CD14-positive monocyte (primary cell): ENCODE results near the gene ZDHHC14. TPM values are rescaled to one million over a fixed set of nuclear protein-coding genes. Genes with fewer than 3 reads are reported as not detected.
A peak's percentile ranks its signal among the peaks of the same experiment; 100 is the strongest.
"Not testable (repeated sequence)": the region's sequence is repeated elsewhere in the genome, so short reads cannot be mapped to it uniquely, and the experiment has no call there.

Source experiments
- DNase-seq, 3 donors: peaks; one replicate each; pipeline ENCODE4 v3.0.0-alpha.2; 2011 to 2022
- H2AFZ ChIP-seq: 2 replicates; pipeline ENCODE4 v1.6.0; 2012; ENCODE audit warnings: mild to moderate bottlenecking, low read depth, low read length, inconsistent platforms; ENCODE audit not compliant: insufficient read depth, poor library complexity, severe bottlenecking
- H3K27ac ChIP-seq, 2 donors: 1 replicate in 1 of 2; 2 replicates in 1 of 2; pipeline ENCODE4 v1.5.1; 2012 to 2013; ENCODE audit warnings: low read length in 2 of 2, control low read depth in 1 of 2, inconsistent platforms in 1 of 2, low read depth in 1 of 2, mild to moderate bottlenecking in 1 of 2
- H3K27me3 ChIP-seq, 2 donors: one replicate each; pipeline versions ENCODE4 v1.6.0 to v1.6.1; 2011 to 2013; ENCODE audit warnings: low read length in 2 of 2; ENCODE audit not compliant: control insufficient read depth in 2 of 2, insufficient read depth in 2 of 2
- H3K36me3 ChIP-seq, 2 donors: replicated peaks in 1 of 2; 1 replicate in 1 of 2; 2 replicates in 1 of 2; pipeline versions ENCODE4 v1.5.1 to v1.6.1; 2012 to 2013; ENCODE audit warnings: low read length in 2 of 2, control low read depth in 1 of 2, inconsistent platforms in 1 of 2, mild to moderate bottlenecking in 1 of 2; ENCODE audit not compliant: insufficient read depth in 2 of 2, control insufficient read depth in 1 of 2
- H3K4me1 ChIP-seq, 2 donors: 1 replicate in 1 of 2; 2 replicates in 1 of 2; pipeline versions ENCODE4 v1.5.1 to v1.6.1; 2012 to 2013; ENCODE audit warnings: low read length in 2 of 2, control low read depth in 1 of 2, inconsistent platforms in 1 of 2, mild to moderate bottlenecking in 1 of 2, moderate library complexity in 1 of 2; ENCODE audit not compliant: insufficient read depth in 2 of 2, control insufficient read depth in 1 of 2
- H3K4me2 ChIP-seq: replicated peaks from 2 replicates; pipeline ENCODE3; 2012; ENCODE audit warnings: low read length, moderate library complexity, mild to moderate bottlenecking; ENCODE audit not compliant: poor library complexity, severe bottlenecking; ENCODE audit errors: extremely low read depth
- H3K4me3 ChIP-seq, 3 experiments: fragments of 200-600 bp in 1 of 3; sonication (generic) in 1 of 3; replicated peaks in 1 of 3; 1 replicate in 2 of 3; 2 replicates in 1 of 3; pipeline ENCODE4 v1.5.1; 2011 to 2013; ENCODE audit warnings: low read length in 3 of 3, mild to moderate bottlenecking in 3 of 3, control low read depth in 2 of 3, low read depth in 2 of 3, inconsistent platforms in 1 of 3, moderate library complexity in 1 of 3
- H3K79me2 ChIP-seq: 2 replicates; pipeline ENCODE4 v1.6.0; 2012; ENCODE audit warnings: mild to moderate bottlenecking, control low read depth, inconsistent platforms, low read length, moderate library complexity; ENCODE audit not compliant: insufficient read depth
- H3K9ac ChIP-seq: 2 replicates; pipeline ENCODE4 v1.6.0; 2017; ENCODE audit warnings: low read length, mild to moderate bottlenecking; ENCODE audit not compliant: insufficient read depth, poor library complexity, severe bottlenecking
- H3K9me3 ChIP-seq, 2 donors: replicated peaks in 1 of 2; 1 replicate in 1 of 2; 2 replicates in 1 of 2; pipeline versions ENCODE4 v1.5.1 to v1.6.1; 2012 to 2013; ENCODE audit warnings: low read length in 2 of 2, control low read depth in 1 of 2; ENCODE audit not compliant: control insufficient read depth in 1 of 2, insufficient read depth in 1 of 2
- H4K20me1 ChIP-seq: 2 replicates; pipeline ENCODE4 v1.6.0; 2012; ENCODE audit warnings: mild to moderate bottlenecking, low read length, control low read depth, moderate library complexity; ENCODE audit not compliant: insufficient read depth
- H3K27ac Mint-ChIP-seq, 7 donors: one replicate each; pipeline ENCODE4 v1.8.0; 2020; ENCODE audit warnings: mild to moderate bottlenecking in 7 of 7, mixed read lengths in 7 of 7, moderate library complexity in 6 of 7, inconsistent platforms in 2 of 7
- H3K27me3 Mint-ChIP-seq, 3 donors: one replicate each; pipeline ENCODE4 v1.8.0; 2021 to 2022; ENCODE audit warnings: low read depth in 3 of 3, mild to moderate bottlenecking in 3 of 3, mixed read lengths in 3 of 3, moderate library complexity in 3 of 3, inconsistent platforms in 1 of 3
- H3K36me3 Mint-ChIP-seq, 2 donors: one replicate each; pipeline ENCODE4 v1.8.0; 2020; ENCODE audit warnings: mixed read lengths in 2 of 2, inconsistent platforms in 1 of 2, mild to moderate bottlenecking in 1 of 2
- H3K4me1 Mint-ChIP-seq: one replicate; pipeline ENCODE4 v1.8.0; 2020; ENCODE audit warnings: mild to moderate bottlenecking, mixed read lengths
- H3K4me3 Mint-ChIP-seq, 2 donors: one replicate each; pipeline ENCODE4 v1.8.0; 2020; ENCODE audit warnings: mild to moderate bottlenecking in 2 of 2, mixed read lengths in 2 of 2, moderate library complexity in 1 of 2
- H3K9me3 Mint-ChIP-seq, 7 donors: one replicate each; pipeline ENCODE4 v1.8.0; 2020 to 2022; ENCODE audit warnings: mixed read lengths in 7 of 7, mild to moderate bottlenecking in 6 of 7, moderate library complexity in 6 of 7, inconsistent platforms in 2 of 7
- WGBS: methylation state at CpG from one replicate; pipeline ENCODE4 v1.1.5; 2013; ENCODE audit warnings: missing lambda C conversion rate; ENCODE audit not compliant: insufficient coverage; 5-methylcytosine and 5-hydroxymethylcytosine counted together
- intact Hi-C, 2 donors: fragments of 100-400 bp; cut with micrococcal nuclease; formaldehyde crosslinking; loops; one replicate each; pipeline versions ENCODE4 v1.15.0 to v1.15.1; 2023
- polyA plus RNA-seq, 3 donors: library from polyadenylated mRNA; depleted of rRNA in 1 of 3; unstranded in 2 of 3; stranded (reverse) in 1 of 3; fragments of 300-500 nt in 2 of 3; fragments of >200 nt in 1 of 3; fragmentation: Illumina TruSeq in 2 of 3; gene quantifications; 1 replicate in 2 of 3; 2 replicates in 1 of 3; pipeline ENCODE4 v1.2.3, GENCODE V29; 2012 to 2021
- TF ChIP-seq, protein P1 (sequence below): fragments of 200-600 bp; IDR thresholded peaks from one replicate; pipeline ENCODE4 v1.8.0; 2022; ENCODE audit warnings: antibody characterized with exemption, mild to moderate bottlenecking

The ZDHHC14 gene
- polyA plus RNA-seq, 3 donors, result 0.30 to 1.7 (median 0.93) TPM

DNA sequence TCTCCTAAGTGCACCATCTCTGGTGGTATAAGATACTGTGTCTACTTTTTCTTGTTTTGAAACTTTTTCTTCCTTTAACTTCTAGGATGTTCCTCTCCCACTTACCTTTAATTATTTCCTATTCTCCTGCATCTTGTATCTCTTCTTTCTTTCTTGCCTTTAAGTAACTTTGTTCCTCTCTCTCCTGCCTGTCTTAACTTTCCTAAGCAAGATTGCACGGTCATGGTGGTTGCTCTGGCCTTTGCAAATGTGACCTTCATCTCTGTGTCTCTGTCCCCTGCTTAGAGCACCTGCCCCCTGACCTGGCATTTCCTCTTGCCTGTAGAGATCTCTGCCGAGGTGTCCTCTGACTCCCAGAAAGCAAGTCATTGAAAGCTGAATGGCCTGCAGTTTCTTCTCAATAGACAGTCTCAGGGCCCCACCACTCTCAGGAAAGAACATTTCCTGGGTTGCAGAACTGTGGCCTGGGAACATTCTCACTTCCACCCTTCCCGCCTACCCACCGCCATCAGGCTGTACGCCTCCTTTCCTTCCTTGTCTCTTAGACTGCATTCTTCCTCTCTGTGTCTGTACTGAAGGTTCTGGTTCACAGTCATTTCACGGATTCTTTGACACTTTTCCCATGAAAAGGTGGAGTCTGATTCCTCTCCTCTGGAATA, 12.8 kb downstream of the ZDHHC14 start:
- TF ChIP-seq, protein P1, sequence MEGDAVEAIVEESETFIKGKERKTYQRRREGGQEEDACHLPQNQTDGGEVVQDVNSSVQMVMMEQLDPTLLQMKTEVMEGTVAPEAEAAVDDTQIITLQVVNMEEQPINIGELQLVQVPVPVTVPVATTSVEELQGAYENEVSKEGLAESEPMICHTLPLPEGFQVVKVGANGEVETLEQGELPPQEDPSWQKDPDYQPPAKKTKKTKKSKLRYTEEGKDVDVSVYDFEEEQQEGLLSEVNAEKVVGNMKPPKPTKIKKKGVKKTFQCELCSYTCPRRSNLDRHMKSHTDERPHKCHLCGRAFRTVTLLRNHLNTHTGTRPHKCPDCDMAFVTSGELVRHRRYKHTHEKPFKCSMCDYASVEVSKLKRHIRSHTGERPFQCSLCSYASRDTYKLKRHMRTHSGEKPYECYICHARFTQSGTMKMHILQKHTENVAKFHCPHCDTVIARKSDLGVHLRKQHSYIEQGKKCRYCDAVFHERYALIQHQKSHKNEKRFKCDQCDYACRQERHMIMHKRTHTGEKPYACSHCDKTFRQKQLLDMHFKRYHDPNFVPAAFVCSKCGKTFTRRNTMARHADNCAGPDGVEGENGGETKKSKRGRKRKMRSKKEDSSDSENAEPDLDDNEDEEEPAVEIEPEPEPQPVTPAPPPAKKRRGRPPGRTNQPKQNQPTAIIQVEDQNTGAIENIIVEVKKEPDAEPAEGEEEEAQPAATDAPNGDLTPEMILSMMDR, result no peak
- Histone ChIP-seq H3K27ac (peak overlapping the region in 1 of 2 donors; percentile 1), H3K27me3 (no peaks in the 10 kb centered on the region), H3K4me3 (peak overlapping the region in 1 of 3 experiments; percentile 3), H3K4me1 (peaks cover 15 to 16% of the 10 kb centered on the region in 2 donors), H3K4me2 (peak overlapping the region; percentile 11), H3K36me3 (no peaks in the 10 kb centered on the region), H3K9ac (no peak overlapping the region), H3K79me2 (no peaks in the 10 kb centered on the region), H3K9me3 (peaks cover 6 to 13% of the 10 kb centered on the region in 2 donors), H2AFZ (no peak overlapping the region), H4K20me1 (no peaks in the 10 kb centered on the region)
- intact Hi-C loops, result no loop called here
- peak in 1 of 3 donors; percentile 6 for DNase-seq
- Mint-ChIP-seq H3K27me3 (peaks cover 0 to 2% (median 2%) of the 10 kb centered on the region in 3 donors), H3K9me3 (peaks cover 6 to 16% (median 13%) of the 10 kb centered on the region in 7 donors), H3K4me1 (peaks cover 18% of the 10 kb centered on the region), H3K4me3 (peak overlapping the region in 1 of 2 donors; percentile 16), H3K27ac (peak overlapping the region in 5 of 7 donors; percentile 9 to 51 (median 26)), H3K36me3 (peaks cover 2 to 5% of the 10 kb centered on the region in 2 donors)
- WGBS, result 0% methylated on average over 5 of the region's 6 CpGs

DNA sequence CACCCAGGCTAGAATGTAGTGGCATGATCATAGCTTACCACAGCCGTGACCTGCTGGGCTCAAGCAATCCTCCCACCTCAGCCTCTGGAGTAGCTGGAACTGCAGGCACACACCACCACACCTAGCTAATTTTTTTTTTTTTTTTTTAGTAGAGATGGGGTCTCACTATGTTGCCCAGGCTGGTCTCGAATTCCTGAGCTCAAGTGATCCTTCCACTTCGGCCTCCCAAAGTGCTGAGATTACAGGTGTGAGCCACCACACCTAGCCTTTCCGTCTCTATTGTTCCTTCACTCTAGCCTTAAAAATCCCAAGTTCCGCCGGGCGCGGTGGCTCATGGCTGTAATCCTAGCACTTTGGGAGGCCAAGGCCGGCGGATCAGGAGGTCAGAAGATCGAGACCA, 14.2 kb downstream of the ZDHHC14 start:
- H3K9me3 ChIP-seq, H2AFZ ChIP-seq, H3K36me3 Mint-ChIP-seq, H3K79me2 ChIP-seq, H3K9ac ChIP-seq, intact Hi-C loops, H3K27me3 ChIP-seq, H3K4me3 ChIP-seq, H3K36me3 ChIP-seq, H3K27me3 Mint-ChIP-seq, DNase-seq, H3K27ac ChIP-seq, H3K4me2 ChIP-seq, H4K20me1 ChIP-seq, H3K4me3 Mint-ChIP-seq: not testable (repeated sequence)
- H3K27ac Mint-ChIP-seq, result peak overlapping the region in 1 of 7 donors; percentile 75
- WGBS, result 96% methylated on average over 10 of the region's 11 CpGs
- H3K9me3 Mint-ChIP-seq, result peaks cover 5 to 12% (median 10%) of the 10 kb centered on the region in 7 donors
- H3K4me1 ChIP-seq, result peaks cover 15 to 16% of the 10 kb centered on the region in 2 donors
- peaks cover 18% of the 10 kb centered on the region for H3K4me1 Mint-ChIP-seq
